Activated CD8-positive, alpha-beta T cell treated with anti-CD3 and anti-CD28 coated beads for 36 hours (primary cell): Measurements from ENCODE around the gene PRIM2. TPM values are rescaled to one million over a fixed set of nuclear protein-coding genes. Genes with fewer than 3 reads are reported as not detected.

Source experiments
- ATAC-seq: fragments of 200-7000 bp; cut with Tn5 transposase; one replicate; pipeline ENCODE4 v1.10.0; 2021; ENCODE audit warnings: mild to moderate bottlenecking, moderate library complexity
- CTCF ChIA-PET: fragments of 350-600 bp; sonication (Branson Sonifier 250); formaldehyde crosslinking; loops from one replicate; lab custom pipeline; 2021; ENCODE audit warnings: antibody characterized with exemption; lab: Charles Lee
- POLR2A ChIA-PET: fragments of 350-600 bp; sonication (Branson Sonifier 250); formaldehyde crosslinking; loops from one replicate; lab custom pipeline; 2021; ENCODE audit warnings: antibody characterized with exemption; lab: Charles Lee
- DNase-seq: peaks from one replicate; pipeline ENCODE4 v3.0.0-alpha.2; 2020
- H3K27ac Mint-ChIP-seq: one replicate; pipeline ENCODE4 v1.8.0; 2021; ENCODE audit warnings: mild to moderate bottlenecking, mixed read lengths
- H3K27me3 Mint-ChIP-seq: one replicate; pipeline ENCODE4 v1.8.0; 2021; ENCODE audit warnings: mixed read lengths
- H3K36me3 Mint-ChIP-seq: one replicate; pipeline ENCODE4 v1.8.0; 2021; ENCODE audit warnings: low read depth, mixed read lengths
- H3K4me1 Mint-ChIP-seq: one replicate; pipeline ENCODE4 v1.8.0; 2021; ENCODE audit warnings: low read depth, mixed read lengths
- H3K4me3 Mint-ChIP-seq: one replicate; pipeline ENCODE4 v1.8.0; 2021; ENCODE audit warnings: mild to moderate bottlenecking, moderate library complexity, mixed read lengths
- H3K9me3 Mint-ChIP-seq: one replicate; pipeline ENCODE4 v1.8.0; 2021; ENCODE audit warnings: mixed read lengths
- intact Hi-C: fragments of 100-400 bp; cut with micrococcal nuclease; formaldehyde crosslinking; loops from one replicate; pipeline ENCODE4 v1.10.0; 2022
- total RNA-seq, 2 experiments: library from RNA; stranded (reverse); gene quantifications; one replicate each; pipeline ENCODE4 v1.2.3, GENCODE V29; 2021
- TF ChIP-seq, protein P1 (sequence below): fragments of 200-600 bp; IDR thresholded peaks from one replicate; pipeline ENCODE4 v1.8.0; 2022; ENCODE audit warnings: antibody characterized with exemption, mild to moderate bottlenecking

The PRIM2 gene
- total RNA-seq, 2 experiments from 2014 or later = 41.8 to 42.0 TPM

DNA sequence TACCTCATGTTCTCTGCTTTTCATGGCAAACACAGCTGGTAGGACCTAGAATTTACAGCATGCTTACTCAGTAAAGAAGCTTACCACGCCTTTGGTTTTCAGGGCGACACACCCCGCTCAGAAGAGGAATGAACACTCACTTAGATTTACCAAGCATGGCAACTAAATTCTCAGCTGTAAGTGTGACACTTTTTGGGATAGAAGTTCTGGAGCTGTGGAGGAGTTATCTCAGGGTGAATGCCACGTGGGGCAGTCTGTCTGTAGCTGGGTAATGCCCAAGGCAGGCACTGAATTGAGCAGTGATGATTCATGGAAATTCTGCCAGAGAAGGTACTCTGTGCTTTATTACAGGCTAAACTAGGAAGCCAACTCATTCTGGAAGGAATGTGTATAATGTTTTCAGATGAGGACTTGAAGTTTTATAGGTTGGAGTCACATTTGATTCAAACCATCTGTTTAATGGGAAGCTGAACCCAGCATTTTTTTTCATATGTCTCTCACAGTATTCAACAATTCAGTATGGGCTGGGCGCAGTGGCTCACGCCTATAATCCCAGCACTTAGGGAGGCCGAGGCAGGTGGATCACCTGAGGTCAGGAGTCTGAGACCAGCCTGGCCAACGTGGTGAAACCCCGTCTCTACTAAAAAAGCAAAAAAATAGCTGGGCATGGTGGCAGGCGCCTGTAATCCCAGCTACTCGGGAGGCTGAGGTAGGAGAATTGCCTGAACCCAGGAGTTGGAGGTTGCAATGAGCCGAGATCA lies 3.5 kb upstream of the PRIM2 start:
- TF ChIP-seq, protein P1, sequence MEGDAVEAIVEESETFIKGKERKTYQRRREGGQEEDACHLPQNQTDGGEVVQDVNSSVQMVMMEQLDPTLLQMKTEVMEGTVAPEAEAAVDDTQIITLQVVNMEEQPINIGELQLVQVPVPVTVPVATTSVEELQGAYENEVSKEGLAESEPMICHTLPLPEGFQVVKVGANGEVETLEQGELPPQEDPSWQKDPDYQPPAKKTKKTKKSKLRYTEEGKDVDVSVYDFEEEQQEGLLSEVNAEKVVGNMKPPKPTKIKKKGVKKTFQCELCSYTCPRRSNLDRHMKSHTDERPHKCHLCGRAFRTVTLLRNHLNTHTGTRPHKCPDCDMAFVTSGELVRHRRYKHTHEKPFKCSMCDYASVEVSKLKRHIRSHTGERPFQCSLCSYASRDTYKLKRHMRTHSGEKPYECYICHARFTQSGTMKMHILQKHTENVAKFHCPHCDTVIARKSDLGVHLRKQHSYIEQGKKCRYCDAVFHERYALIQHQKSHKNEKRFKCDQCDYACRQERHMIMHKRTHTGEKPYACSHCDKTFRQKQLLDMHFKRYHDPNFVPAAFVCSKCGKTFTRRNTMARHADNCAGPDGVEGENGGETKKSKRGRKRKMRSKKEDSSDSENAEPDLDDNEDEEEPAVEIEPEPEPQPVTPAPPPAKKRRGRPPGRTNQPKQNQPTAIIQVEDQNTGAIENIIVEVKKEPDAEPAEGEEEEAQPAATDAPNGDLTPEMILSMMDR = no peak
- intact Hi-C loops = loop anchor here (10.0 kb wide), 2 partner anchors 229 to 299 kb away; no protein-coding TSS in a partner anchor
- ATAC-seq (no peak), DNase-seq (no peak)
- ChIA-PET CTCF (interaction anchor here (1.2 to 6.8 kb wide), 4 partner anchors 48 to 409 kb away, joined by 3 to 138 read pairs (median 28); no protein-coding TSS in a partner anchor), POLR2A (interaction anchor here (0.7 kb wide), 1 partner anchor 48 kb away, joined by 3 read pairs; no protein-coding TSS in a partner anchor)
- H3K4me1 Mint-ChIP-seq = peaks cover 8% of the 10 kb centered on the region
- peaks cover 4% of the 10 kb centered on the region for H3K27me3 Mint-ChIP-seq
- no peaks in the 10 kb centered on the region for H3K9me3 Mint-ChIP-seq
- H3K27ac Mint-ChIP-seq = no peak overlapping the region
- peaks cover 5% of the 10 kb centered on the region for H3K36me3 Mint-ChIP-seq
- no peak overlapping the region for H3K4me3 Mint-ChIP-seq

DNA sequence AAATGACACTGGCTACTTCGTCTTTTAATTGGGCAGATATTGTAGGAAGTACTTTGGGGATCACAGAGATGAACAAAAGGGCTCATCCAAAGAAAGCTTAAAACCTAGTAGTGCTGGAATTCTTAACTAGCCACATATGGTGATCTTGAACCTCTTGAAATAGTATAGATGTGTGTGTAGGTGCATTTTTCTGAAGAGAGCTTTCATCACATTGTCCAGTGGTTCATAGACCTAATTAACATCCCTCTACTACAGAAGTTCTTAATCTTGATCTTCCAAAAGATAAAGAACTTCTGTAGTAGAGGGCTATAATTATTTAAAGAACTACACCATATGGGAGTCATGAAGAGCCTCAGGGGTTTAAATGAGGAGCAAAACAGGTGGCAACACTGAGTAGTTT lies 2.3 kb upstream of the PRIM2 start:
- no peak for DNase-seq
- ChIA-PET POLR2A (no interaction called here), CTCF (interaction anchor here (0.7 to 6.8 kb wide), 4 partner anchors 49 to 411 kb away, joined by 3 to 138 read pairs (median 30); partner anchors contain the start of gene BEND6)
- no peaks in the 10 kb centered on the region for H3K9me3 Mint-ChIP-seq
- peaks cover 18% of the 10 kb centered on the region for H3K36me3 Mint-ChIP-seq
- no peak overlapping the region for H3K4me3 Mint-ChIP-seq
- no peak for ATAC-seq
- TF ChIP-seq, protein P1 = no peak
- H3K4me1 Mint-ChIP-seq = peaks cover 20% of the 10 kb centered on the region
- no peak overlapping the region for H3K27ac Mint-ChIP-seq
- intact Hi-C loops = loop anchor here (5.0 to 10.0 kb wide), 3 partner anchors 48 to 300 kb away; no protein-coding TSS in a partner anchor
- peaks cover 3% of the 10 kb centered on the region for H3K27me3 Mint-ChIP-seq

DNA sequence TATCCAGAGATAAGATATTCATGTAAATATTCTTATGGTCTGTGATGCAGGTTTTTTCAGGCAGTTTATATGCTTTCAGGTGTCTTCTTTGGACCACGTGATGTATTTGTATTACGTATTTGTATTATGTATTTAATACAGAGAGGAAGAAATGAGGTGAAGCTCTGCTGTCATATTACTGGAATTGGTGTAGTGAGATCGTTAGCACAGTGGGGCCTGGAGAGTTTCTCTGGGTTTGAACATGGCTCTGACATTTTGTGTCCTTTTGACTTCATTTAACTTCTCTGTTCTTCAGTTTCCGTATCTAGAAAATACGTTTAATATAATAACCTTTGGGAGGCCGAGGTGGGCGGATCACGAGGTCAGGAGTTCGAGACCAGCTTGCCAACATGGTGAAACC lies 1.6 kb upstream of the PRIM2 start:
- Mint-ChIP-seq H3K27me3 (no peaks in the 10 kb centered on the region), H3K4me3 (no peak overlapping the region), H3K4me1 (peaks cover 22% of the 10 kb centered on the region), H3K36me3 (peaks cover 25% of the 10 kb centered on the region), H3K27ac (no peak overlapping the region), H3K9me3 (no peaks in the 10 kb centered on the region)
- POLR2A ChIA-PET = interaction anchor here (1.1 kb wide), 1 partner anchor 33 kb away, joined by 3 read pairs; no protein-coding TSS in a partner anchor
- DNase-seq (no peak), ATAC-seq (no peak)
- intact Hi-C loops = loop anchor here (2.0 to 10.0 kb wide), 5 partner anchors 49 to 413 kb away; partner anchors contain the start of gene BAG2
- CTCF ChIA-PET = interaction anchor here (0.6 to 6.8 kb wide), 28 partner anchors 10 to 416 kb away, joined by 3 to 138 read pairs (median 4); no protein-coding TSS in a partner anchor
- TF ChIP-seq, protein P1 = no peak

DNA sequence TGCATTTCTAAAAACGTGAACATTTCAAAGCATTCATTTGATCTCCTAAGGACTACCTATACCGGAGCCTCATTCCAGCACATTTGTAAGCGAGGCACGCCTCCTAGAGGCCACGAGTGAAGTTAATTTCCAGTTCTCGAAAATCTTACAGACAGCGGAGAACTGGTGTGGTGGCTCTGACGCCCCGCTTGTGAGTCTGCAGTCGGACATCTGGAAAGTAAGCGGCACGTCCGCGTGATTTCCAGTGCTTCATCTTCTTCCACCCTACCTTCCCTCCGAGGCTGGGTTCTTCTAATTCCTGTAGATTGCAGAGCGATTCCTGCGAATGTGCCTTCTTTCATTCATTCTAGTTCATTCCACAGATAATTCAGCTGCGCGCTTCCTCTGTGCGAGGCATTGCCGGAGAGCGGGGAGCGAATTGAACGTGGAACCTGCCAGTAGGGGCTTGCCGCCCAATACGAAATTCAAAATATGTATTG lies 810 bp upstream of the PRIM2 start:
- Mint-ChIP-seq H3K4me1 (peaks cover 28% of the 10 kb centered on the region), H3K9me3 (no peaks in the 10 kb centered on the region), H3K27me3 (no peaks in the 10 kb centered on the region), H3K4me3 (peak overlapping the region; percentile 97), H3K36me3 (peaks cover 31% of the 10 kb centered on the region), H3K27ac (peak overlapping the region; percentile 98)
- DNase-seq = peak; percentile 90
- TF ChIP-seq, protein P1 = peak; percentile 61
- ChIA-PET CTCF (interaction anchor here (0.6 to 6.8 kb wide), 42 partner anchors 9 to 466 kb away, joined by 3 to 138 read pairs (median 4); partner anchors contain the start of genes BEND6 and RAB23), POLR2A (interaction anchor here (1.1 to 1.2 kb wide), 3 partner anchors 33 to 414 kb away, joined by 3 to 4 read pairs (median 3); partner anchors contain the start of gene BAG2)
- intact Hi-C loops = loop anchor here (2.0 to 10.0 kb wide), 5 partner anchors 49 to 414 kb away; partner anchors contain the start of gene BAG2
- ATAC-seq = peak; percentile 90
